ENCODE measurements around the gene HNRNPA1.

GRCh38 chr12:54304187-54304810 lies 23.8 kb downstream of the HNRNPA1 start:
- TF ChIP-seq POLR2A (IDR thresholded peaks at IDR 0.05), result no peak
- no peak for TF ChIP-seq CTCF (IDR thresholded peaks at IDR 0.05)
